ENCODE results near the gene RAB7A. TPM values are rescaled to one million over a fixed set of nuclear protein-coding genes. Genes with fewer than 3 reads are reported as not detected.

The RAB7A gene
- total and polyA plus RNA-seq, 11 donors, result 143 to 343 (median 253) TPM

GRCh38 chr3:128775241-128775640 is 49.3 kb downstream of the RAB7A start:
- Histone ChIP-seq H3K4me1 (peaks cover 0 to 76% (median 45%) of the 10 kb centered on the region in 12 donors), H3K9me3 (no peaks in the 10 kb centered on the region), H3K27ac (no peak overlapping the region), H3K27me3 (no peaks in the 10 kb centered on the region), H3K4me3 (no peak overlapping the region), H3K36me3 (peaks cover 0 to 5% (median 0%) of the 10 kb centered on the region in 9 donors)
- DNase-seq, result no peak
- peak in 1 of 4 donors; percentile 34 for ATAC-seq
- 72 to 91% (median 87%) methylated on average over 3 of the region's 3 CpGs for WGBS, 4 donors
- TF ChIP-seq POLR2A (IDR thresholded peaks at IDR 0.05) (no peak), CTCF (IDR thresholded peaks at IDR 0.05) (no peak)
- intact Hi-C loops (cut with DNase I), result no loop called here

GRCh38 chr3:128775906-128776542 is 50.0 kb downstream of the RAB7A start:
- Histone ChIP-seq H3K9me3 (no peaks in the 10 kb centered on the region), H3K4me1 (peaks cover 0 to 76% (median 49%) of the 10 kb centered on the region in 12 donors), H3K27ac (no peak overlapping the region), H3K4me3 (no peak overlapping the region), H3K36me3 (peaks cover 0 to 5% (median 0%) of the 10 kb centered on the region in 9 donors), H3K27me3 (no peaks in the 10 kb centered on the region)
- intact Hi-C loops (cut with DNase I), result no loop called here
- DNase-seq (no peak), ATAC-seq (peak in 1 of 4 donors; percentile 31)
- TF ChIP-seq CTCF (IDR thresholded peaks at IDR 0.05) (no peak), POLR2A (IDR thresholded peaks at IDR 0.05) (no peak)
- WGBS, 4 donors, result 84 to 86% (median 84%) methylated on average over 3 of the region's 3 CpGs

- TF ChIP-seq CTCF (IDR thresholded peaks at IDR 0.05) (no peak), POLR2A (IDR thresholded peaks at IDR 0.05) (no peak)
- intact Hi-C loops (cut with DNase I), result loop anchor here in 4 of 10 donors (5.0 to 10.0 kb wide), 3 partner anchors 45 to 55 kb away; partner anchors contain the start of gene RAB7A (in 2 of the 4)
- no peaks in the 10 kb centered on the region for H3K9me3 ChIP-seq
- peaks cover 0 to 5% (median 0%) of the 10 kb centered on the region in 9 donors for H3K36me3 ChIP-seq
- ATAC-seq, result peak in 2 of 4 donors; percentile 8 to 51
- H3K4me3 ChIP-seq, result peak overlapping the region in 1 of 12 donors; percentile 4
- no peaks in the 10 kb centered on the region for H3K27me3 ChIP-seq
- H3K4me1 ChIP-seq, result peaks cover 4 to 89% (median 74%) of the 10 kb centered on the region in 12 donors
- no peak for DNase-seq
- WGBS, 4 donors, result 26 to 58% (median 43%) methylated on average over 1 of the region's 1 CpG
- H3K27ac ChIP-seq, result peak overlapping the region in 11 of 12 donors; percentile 5 to 83 (median 56)
Observed at GRCh38 chr3:128780101-128780837, 54.3 kb downstream of the RAB7A start.

- no peak for TF ChIP-seq POLR2A (IDR thresholded peaks at IDR 0.05)
- TF ChIP-seq CTCF (IDR thresholded peaks at IDR 0.05), result no peak
- intact Hi-C loops (cut with DNase I), result loop anchor here in 4 of 10 donors (5.0 to 10.0 kb wide), 3 partner anchors 46 to 56 kb away; partner anchors contain the start of gene RAB7A (in 2 of the 4)
- H3K27ac ChIP-seq, result peak overlapping the region in 8 of 12 donors; percentile 32 to 83 (median 63)
- WGBS, 4 donors, result 88 to 100% (median 98%) methylated on average over 1 of the region's 1 CpG
- no peaks in the 10 kb centered on the region for H3K9me3 ChIP-seq
- ATAC-seq, result no peak
- no peak overlapping the region for H3K4me3 ChIP-seq
- peaks cover 4 to 92% (median 80%) of the 10 kb centered on the region in 12 donors for H3K4me1 ChIP-seq
- H3K36me3 ChIP-seq, result peaks cover 0 to 5% (median 0%) of the 10 kb centered on the region in 9 donors
- DNase-seq, result no peak
- no peaks in the 10 kb centered on the region for H3K27me3 ChIP-seq
Observed at GRCh38 chr3:128781164-128781563, 55.2 kb downstream of the RAB7A start.
